Panc1 (cell line): ENCODE data around the gene BLVRA. TPM values are rescaled to one million over a fixed set of nuclear protein-coding genes. Genes with fewer than 3 reads are reported as not detected.

Experiments used
- ATAC-seq: fragments of 200-7000 bp; cut with Tn5 transposase; 2 replicates; pipeline ENCODE4 v1.9.1; 2020; ENCODE audit warnings: mild to moderate bottlenecking, moderate library complexity
- BruUV-seq: library from RNA; stranded (reverse); fragments of 400-500 nt; replicated peaks from 2 replicates; lab custom pipeline; 2021; lab: Mats Ljungman, UMichigan
- CTCF ChIA-PET: fragments of 300-600 bp; sonication (Branson Sonifier 250); formaldehyde crosslinking; loops from one replicate; lab custom pipeline; 2022; ENCODE audit warnings: antibody characterized with exemption; lab: Charles Lee
- POLR2A ChIA-PET: fragments of 300-600 bp; sonication (Branson Sonifier 250); formaldehyde crosslinking; loops from one replicate; lab custom pipeline; 2022; ENCODE audit warnings: antibody characterized with exemption; lab: Charles Lee
- DNase-seq: peaks from one replicate; pipeline ENCODE4 v3.0.0-alpha.2; 2010; ENCODE audit warnings: low read depth, low spot score
- H3K27ac ChIP-seq: 2 replicates; pipeline ENCODE4 v1.5.1; 2011; ENCODE audit warnings: mild to moderate bottlenecking, low read length, inconsistent platforms
- H3K27me3 ChIP-seq: fragments of 200-500 bp; sonication (Bioruptor generic); 2 replicates; pipeline ENCODE4 v1.6.0; 2014; ENCODE audit warnings: low read length, inconsistent platforms; ENCODE audit not compliant: control insufficient read depth, insufficient read depth
- H3K36me3 ChIP-seq: fragments of 200-500 bp; sonication (Bioruptor generic); 2 replicates; pipeline ENCODE4 v1.5.1; 2014; ENCODE audit warnings: inconsistent platforms, mild to moderate bottlenecking, low read length, moderate library complexity; ENCODE audit not compliant: control insufficient read depth, insufficient read depth
- H3K4me1 ChIP-seq: 2 replicates; pipeline ENCODE4 v1.5.1; 2011; ENCODE audit warnings: inconsistent platforms, mild to moderate bottlenecking, low read length, moderate library complexity; ENCODE audit not compliant: control insufficient read depth, insufficient read depth
- H3K4me3 ChIP-seq, 2 experiments: 2 replicates each; pipeline ENCODE4 v1.5.1; 2011 to 2012; ENCODE audit warnings: low read depth in 2 of 2, low read length in 2 of 2, mild to moderate bottlenecking in 2 of 2, inconsistent platforms in 1 of 2, moderate library complexity in 1 of 2
- H3K9me3 ChIP-seq: fragments of 200-500 bp; sonication (Bioruptor generic); 2 replicates; pipeline ENCODE4 v1.5.1; 2014; ENCODE audit warnings: low read depth, mild to moderate bottlenecking, inconsistent platforms, low read length, moderate library complexity; ENCODE audit not compliant: control insufficient read depth, insufficient read depth
- CTCF ChIP-seq: fragments of 450-650 bp; IDR thresholded peaks from 2 replicates; pipeline ENCODE4 v1.5.1; 2017; ENCODE audit warnings: mild to moderate bottlenecking
- POLR2AphosphoS5 ChIP-seq: IDR thresholded peaks from 2 replicates; pipeline ENCODE4 v1.6.1; 2012; ENCODE audit warnings: mild to moderate bottlenecking, low read depth, low read length, moderate library complexity
- REST ChIP-seq, 2 experiments: IDR thresholded peaks; 2 replicates each; pipeline ENCODE4 v1.6.1; 2011 to 2012; ENCODE audit warnings: low read depth in 2 of 2, control low read depth in 1 of 2, low read length in 1 of 2, mild to moderate bottlenecking in 1 of 2, moderate library complexity in 1 of 2; ENCODE audit not compliant: insufficient read depth in 1 of 2
- SIN3A ChIP-seq: IDR thresholded peaks from 2 replicates; pipeline ENCODE4 v1.6.1; 2012; ENCODE audit warnings: low read depth, mild to moderate bottlenecking, low read length, moderate library complexity, borderline replicate concordance; ENCODE audit not compliant: insufficient read depth
- TCF7L2 ChIP-seq: IDR thresholded peaks from 2 replicates; pipeline ENCODE4 v1.6.1; 2011; ENCODE audit warnings: mild to moderate bottlenecking, low read depth, low read length, inconsistent platforms
- in situ Hi-C: cut with HindIII; loops from 2 replicates; pipeline ENCODE4 v1.10.0; 2016; ENCODE audit warnings: low sequenced_read_pairs, low pct_unique_long_range_greater_than_20kb
- intact Hi-C: fragments of 100-400 bp; cut with micrococcal nuclease; formaldehyde crosslinking; loops from one replicate; pipeline ENCODE4 v1.10.0; 2022; ENCODE audit not compliant: unreplicated experiment
- total RNA-seq: library from RNA; stranded (reverse); gene quantifications from one replicate; pipeline ENCODE4 v1.2.1, GENCODE V29; 2021; ENCODE audit not compliant: unreplicated experiment

The BLVRA gene
- total RNA-seq, 1 experiment from 2014 or later, result 85.5 TPM

- no peak for DNase-seq
- H3K4me3 ChIP-seq, result no peak overlapping the region
- TF ChIP-seq CTCF, result no peak
- no peak for TF ChIP-seq REST (IDR thresholded peaks at IDR 0.05; ENCODE audit: insufficient read depth in 1 of 2, low read depth in 2 of 2, low read length in 1 of 2)
- TF ChIP-seq POLR2AphosphoS5, result no peak
- no peak for TF ChIP-seq TCF7L2
- TF ChIP-seq SIN3A, result no peak
- POLR2A ChIA-PET, result no interaction called here
- no peaks in the 10 kb centered on the region for H3K4me1 ChIP-seq
- CTCF ChIA-PET, result interaction anchor here (0.7 to 1.0 kb wide), 2 partner anchors 139 to 266 kb away, joined by 3 read pairs; partner anchors contain the start of gene STK17A
- no TSS peak for BruUV-seq
- ATAC-seq, result no peak
- no peaks in the 10 kb centered on the region for H3K27me3 ChIP-seq
- H3K36me3 ChIP-seq, result no peaks in the 10 kb centered on the region
- no peak overlapping the region for H3K27ac ChIP-seq
- in situ Hi-C loops (no loop called here), intact Hi-C loops (no loop called here)
- H3K9me3 ChIP-seq, result no peaks in the 10 kb centered on the region
Measured at GRCh38 chr7:43849047-43849446, 90.6 kb downstream of the BLVRA start.

- ChIA-PET POLR2A (no interaction called here), CTCF (no interaction called here)
- Histone ChIP-seq H3K27me3 (no peaks in the 10 kb centered on the region), H3K9me3 (no peaks in the 10 kb centered on the region), H3K36me3 (no peaks in the 10 kb centered on the region), H3K4me3 (no peak overlapping the region), H3K27ac (no peak overlapping the region), H3K4me1 (no peaks in the 10 kb centered on the region)
- ATAC-seq, result no peak
- BruUV-seq, result no TSS peak
- DNase-seq, result no peak
- intact Hi-C loops, result no loop called here
- in situ Hi-C loops, result no loop called here
- no peak for TF ChIP-seq TCF7L2
- no peak for TF ChIP-seq SIN3A
- no peak for TF ChIP-seq REST (IDR thresholded peaks at IDR 0.05; ENCODE audit: insufficient read depth in 1 of 2, low read depth in 2 of 2, low read length in 1 of 2)
- no peak for TF ChIP-seq CTCF
- no peak for TF ChIP-seq POLR2AphosphoS5
Measured at GRCh38 chr7:43850348-43851116, 92.1 kb downstream of the BLVRA start.
